Endothelial cell (in vitro differentiated cells): ENCODE measurements around the gene GEN1. TPM values are rescaled to one million over a fixed set of nuclear protein-coding genes. Genes with fewer than 3 reads are reported as not detected.

ENCODE experiments used
- DNase-seq: peaks from one replicate; pipeline ENCODE4 v3.0.0; 2021; ENCODE audit warnings: low spot score
- H3K27ac Mint-ChIP-seq: one replicate; pipeline ENCODE4 v1.8.0; 2021; ENCODE audit warnings: mixed read lengths, inconsistent platforms; ENCODE audit not compliant: unreplicated experiment
- H3K27me3 Mint-ChIP-seq: one replicate; pipeline ENCODE4 v1.8.0; 2021; ENCODE audit warnings: mild to moderate bottlenecking, moderate library complexity, mixed read lengths, inconsistent platforms; ENCODE audit not compliant: unreplicated experiment
- H3K36me3 Mint-ChIP-seq: one replicate; pipeline ENCODE4 v1.8.0; 2021; ENCODE audit warnings: mild to moderate bottlenecking, low read depth, mixed read lengths, inconsistent platforms; ENCODE audit not compliant: unreplicated experiment
- H3K4me1 Mint-ChIP-seq: one replicate; pipeline ENCODE4 v1.8.0; 2021; ENCODE audit warnings: mild to moderate bottlenecking, mixed read lengths, inconsistent platforms; ENCODE audit not compliant: unreplicated experiment
- H3K4me3 Mint-ChIP-seq: one replicate; pipeline ENCODE4 v1.8.0; 2021; ENCODE audit warnings: mild to moderate bottlenecking, mixed read lengths, inconsistent platforms; ENCODE audit not compliant: unreplicated experiment
- H3K9me3 Mint-ChIP-seq: one replicate; pipeline ENCODE4 v1.8.0; 2021; ENCODE audit warnings: mixed read lengths, inconsistent platforms; ENCODE audit not compliant: unreplicated experiment
- total RNA-seq: library from RNA; stranded (reverse); fragmentation: NEBNext Ultra II Directional; extraction: Animal tissue kit (Norgen Biotek cat#: 25700); gene quantifications from one replicate; pipeline ENCODE4 v1.2.1, GENCODE V29; 2021; ENCODE audit not compliant: unreplicated experiment
- TF ChIP-seq, protein P1 (sequence below): fragments of 200-600 bp; sonication (generic); IDR thresholded peaks from one replicate; pipeline ENCODE4 v1.5.0; 2021; ENCODE audit warnings: antibody characterized with exemption; ENCODE audit not compliant: unreplicated experiment

The GEN1 gene
- total RNA-seq, 1 donor from 2014 or later = 12.3 TPM

DNA sequence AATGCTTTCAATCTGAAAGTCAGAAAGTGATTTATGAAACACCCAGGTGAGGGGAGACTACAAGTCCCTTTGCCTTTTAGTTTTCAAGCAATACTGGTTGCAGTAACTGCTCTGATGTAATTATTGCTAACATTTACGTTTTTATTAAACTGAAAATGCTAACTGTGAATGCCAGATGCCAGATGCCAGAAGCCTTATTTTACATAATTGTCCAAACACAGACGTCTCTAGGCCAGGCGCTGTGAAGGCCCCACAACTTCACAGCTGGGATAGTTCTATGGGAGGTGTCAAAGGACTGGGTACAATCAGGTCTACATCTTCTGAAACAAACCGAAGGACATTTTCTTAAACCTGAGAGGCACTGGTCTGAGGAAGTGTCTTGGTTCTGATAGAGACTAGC lies 34.8 kb downstream of the GEN1 start:
- Mint-ChIP-seq H3K9me3 (no peaks in the 10 kb centered on the region), H3K27me3 (peaks cover 5% of the 10 kb centered on the region), H3K4me3 (no peak overlapping the region), H3K27ac (no peak overlapping the region), H3K36me3 (no peaks in the 10 kb centered on the region), H3K4me1 (no peaks in the 10 kb centered on the region)
- DNase-seq = no peak
- TF ChIP-seq, protein P1, sequence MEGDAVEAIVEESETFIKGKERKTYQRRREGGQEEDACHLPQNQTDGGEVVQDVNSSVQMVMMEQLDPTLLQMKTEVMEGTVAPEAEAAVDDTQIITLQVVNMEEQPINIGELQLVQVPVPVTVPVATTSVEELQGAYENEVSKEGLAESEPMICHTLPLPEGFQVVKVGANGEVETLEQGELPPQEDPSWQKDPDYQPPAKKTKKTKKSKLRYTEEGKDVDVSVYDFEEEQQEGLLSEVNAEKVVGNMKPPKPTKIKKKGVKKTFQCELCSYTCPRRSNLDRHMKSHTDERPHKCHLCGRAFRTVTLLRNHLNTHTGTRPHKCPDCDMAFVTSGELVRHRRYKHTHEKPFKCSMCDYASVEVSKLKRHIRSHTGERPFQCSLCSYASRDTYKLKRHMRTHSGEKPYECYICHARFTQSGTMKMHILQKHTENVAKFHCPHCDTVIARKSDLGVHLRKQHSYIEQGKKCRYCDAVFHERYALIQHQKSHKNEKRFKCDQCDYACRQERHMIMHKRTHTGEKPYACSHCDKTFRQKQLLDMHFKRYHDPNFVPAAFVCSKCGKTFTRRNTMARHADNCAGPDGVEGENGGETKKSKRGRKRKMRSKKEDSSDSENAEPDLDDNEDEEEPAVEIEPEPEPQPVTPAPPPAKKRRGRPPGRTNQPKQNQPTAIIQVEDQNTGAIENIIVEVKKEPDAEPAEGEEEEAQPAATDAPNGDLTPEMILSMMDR = no peak

GRCh38 chr2:17790536-17790935 lies 36.6 kb downstream of the GEN1 start:
- Mint-ChIP-seq H3K27me3 (peaks cover 5% of the 10 kb centered on the region), H3K4me1 (no peaks in the 10 kb centered on the region), H3K4me3 (no peak overlapping the region), H3K36me3 (no peaks in the 10 kb centered on the region), H3K9me3 (no peaks in the 10 kb centered on the region), H3K27ac (no peak overlapping the region)
- TF ChIP-seq, protein P1 = no peak
- DNase-seq = no peak

- H3K27ac Mint-ChIP-seq = no peak overlapping the region
- no peaks in the 10 kb centered on the region for H3K9me3 Mint-ChIP-seq
- H3K36me3 Mint-ChIP-seq = no peaks in the 10 kb centered on the region
- TF ChIP-seq, protein P1 = no peak
- peaks cover 5% of the 10 kb centered on the region for H3K27me3 Mint-ChIP-seq
- DNase-seq = no peak
- no peak overlapping the region for H3K4me3 Mint-ChIP-seq
- H3K4me1 Mint-ChIP-seq = no peaks in the 10 kb centered on the region
These were observed 37.3 kb downstream of the GEN1 start for GRCh38 chr2:17791121-17791816.

DNA sequence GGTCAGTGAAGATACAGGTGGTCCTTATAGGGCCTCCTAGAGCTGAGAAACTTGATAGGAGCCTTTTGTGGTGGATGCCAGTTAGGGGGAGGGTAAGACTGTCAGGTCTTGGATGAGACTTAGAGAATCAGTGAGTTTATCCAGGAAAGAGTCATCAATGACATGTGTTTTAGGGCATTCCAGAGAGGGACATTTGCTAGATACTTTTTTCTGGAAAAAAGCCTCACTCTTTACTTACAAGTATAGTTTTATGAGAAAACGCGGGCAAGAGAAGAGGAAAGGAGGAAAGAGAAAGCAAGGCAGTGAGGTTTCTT lies 37.8 kb downstream of the GEN1 start:
- Mint-ChIP-seq H3K27me3 (peaks cover 5% of the 10 kb centered on the region), H3K27ac (no peak overlapping the region), H3K9me3 (no peaks in the 10 kb centered on the region), H3K36me3 (no peaks in the 10 kb centered on the region), H3K4me3 (no peak overlapping the region), H3K4me1 (no peaks in the 10 kb centered on the region)
- no peak for DNase-seq
- TF ChIP-seq, protein P1 = no peak

DNA sequence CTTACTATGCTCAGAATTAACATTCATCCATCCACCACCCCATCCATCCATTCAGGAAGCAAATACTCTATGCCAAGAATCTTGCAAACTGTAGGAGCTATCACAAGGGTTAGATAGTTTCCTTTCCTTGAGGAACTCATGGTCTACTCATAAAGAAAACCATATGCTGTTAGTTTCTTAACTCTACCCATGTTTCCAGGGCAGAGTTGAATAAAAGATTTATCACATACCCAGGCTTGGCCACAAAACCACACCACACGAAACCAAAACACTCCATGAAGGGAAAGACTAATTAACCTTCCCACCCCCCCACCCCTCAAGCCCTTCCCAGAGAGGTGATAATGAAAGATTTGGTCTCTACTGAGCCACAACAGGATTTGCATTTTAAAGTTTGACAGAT lies 38.6 kb downstream of the GEN1 start:
- Mint-ChIP-seq H3K4me1 (no peaks in the 10 kb centered on the region), H3K36me3 (no peaks in the 10 kb centered on the region), H3K4me3 (no peak overlapping the region), H3K27ac (no peak overlapping the region), H3K9me3 (no peaks in the 10 kb centered on the region), H3K27me3 (peaks cover 5% of the 10 kb centered on the region)
- TF ChIP-seq, protein P1 = no peak
- no peak for DNase-seq
